Measurements from ENCODE around the gene NDUFB2.
"Not testable (repeated sequence)": the region's sequence is repeated elsewhere in the genome, so short reads cannot be mapped to it uniquely, and the experiment has no call there.

GRCh38 chr7:140669862-140670261, 26.6 kb upstream of the NDUFB2 start:
- TF ChIP-seq, protein P1, sequence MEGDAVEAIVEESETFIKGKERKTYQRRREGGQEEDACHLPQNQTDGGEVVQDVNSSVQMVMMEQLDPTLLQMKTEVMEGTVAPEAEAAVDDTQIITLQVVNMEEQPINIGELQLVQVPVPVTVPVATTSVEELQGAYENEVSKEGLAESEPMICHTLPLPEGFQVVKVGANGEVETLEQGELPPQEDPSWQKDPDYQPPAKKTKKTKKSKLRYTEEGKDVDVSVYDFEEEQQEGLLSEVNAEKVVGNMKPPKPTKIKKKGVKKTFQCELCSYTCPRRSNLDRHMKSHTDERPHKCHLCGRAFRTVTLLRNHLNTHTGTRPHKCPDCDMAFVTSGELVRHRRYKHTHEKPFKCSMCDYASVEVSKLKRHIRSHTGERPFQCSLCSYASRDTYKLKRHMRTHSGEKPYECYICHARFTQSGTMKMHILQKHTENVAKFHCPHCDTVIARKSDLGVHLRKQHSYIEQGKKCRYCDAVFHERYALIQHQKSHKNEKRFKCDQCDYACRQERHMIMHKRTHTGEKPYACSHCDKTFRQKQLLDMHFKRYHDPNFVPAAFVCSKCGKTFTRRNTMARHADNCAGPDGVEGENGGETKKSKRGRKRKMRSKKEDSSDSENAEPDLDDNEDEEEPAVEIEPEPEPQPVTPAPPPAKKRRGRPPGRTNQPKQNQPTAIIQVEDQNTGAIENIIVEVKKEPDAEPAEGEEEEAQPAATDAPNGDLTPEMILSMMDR (IDR thresholded peaks at IDR 0.05; ENCODE audit: poor library complexity, severe bottlenecking), result not testable (repeated sequence)
- TF ChIP-seq SMC3 (conservative IDR thresholded peaks at IDR 0.05; ENCODE audit: poor library complexity); MXI1 (conservative IDR thresholded peaks at IDR 0.05; ENCODE audit: poor library complexity, severe bottlenecking); POLR2AphosphoS5 (IDR thresholded peaks at IDR 0.05); TAF1 (IDR thresholded peaks at IDR 0.05; ENCODE audit: low read depth); EZH2 (IDR thresholded peaks at IDR 0.05; ENCODE audit: borderline replicate concordance, insufficient read depth, low read length, poor library complexity, severe bottlenecking); EP300 (conservative IDR thresholded peaks at IDR 0.05; ENCODE audit: poor library complexity, severe bottlenecking); REST (IDR thresholded peaks at IDR 0.05; ENCODE audit: borderline replicate concordance): not testable (repeated sequence)

All from neural cell (in vitro differentiated cells).